ENCODE results near the gene REC8. TPM values are rescaled to one million over a fixed set of nuclear protein-coding genes. Genes with fewer than 3 reads are reported as not detected.

Gene REC8
- total and polyA plus RNA-seq, 2 of the 4 experiments (the other 2 are of a cell fraction) = 0.36 to 3.5 TPM

GRCh38 chr14:24123424-24124417 lies 48.2 kb upstream of the REC8 start:
- H3K4ac ChIP-seq (ENCODE audit: low read depth, low read length) = no peak overlapping the region
- H3K56ac ChIP-seq (ENCODE audit: extremely low read depth, insufficient read depth, low read length) = no peak overlapping the region
- no peak overlapping the region for H2BK15ac ChIP-seq (ENCODE audit: low read depth, low read length)
- POLR2A ChIA-PET (ENCODE audit: unreplicated experiment) = no interaction called here
- CTCF ChIA-PET = no interaction called here
- no peak overlapping the region for H3K23ac ChIP-seq (ENCODE audit: low read depth, low read length)
- H2BK20ac ChIP-seq (ENCODE audit: low read depth, low read length) = no peak overlapping the region
- no peak overlapping the region for H2AFZ ChIP-seq (replicated peaks; ENCODE audit: low read length, poor library complexity)
- H3K18ac ChIP-seq (ENCODE audit: low read depth, low read length) = no peak overlapping the region
- no peaks in the 10 kb centered on the region for H3K9me3 ChIP-seq (ENCODE audit: control insufficient read depth, insufficient read depth, low read length)
- in situ Hi-C loops (cut with MboI; ENCODE audit: low sequenced_read_pairs) (no loop called here), intact Hi-C loops (cut with micrococcal nuclease) (no loop called here), dilution Hi-C loops (cut with HindIII; ENCODE audit: low sequenced_read_pairs, unreplicated experiment) (no loop called here)
- H2BK5ac ChIP-seq (ENCODE audit: low read depth, low read length, poor library complexity, severe bottlenecking) = no peak overlapping the region
- H3K4me2 ChIP-seq (ENCODE audit: low read depth, low read length) = no peak overlapping the region
- H3K14ac ChIP-seq (replicated peaks; ENCODE audit: low read depth, low read length) = no peak overlapping the region
- TF ChIP-seq MAFK (IDR thresholded peaks at IDR 0.05; ENCODE audit: low read depth, low read length) = no peak
- no peak for TF ChIP-seq FOS (IDR thresholded peaks at IDR 0.05; ENCODE audit: low read depth, low read length)
- TF ChIP-seq BHLHE40 (IDR thresholded peaks at IDR 0.05; ENCODE audit: low read depth, low read length) = no peak
- no peak for TF ChIP-seq CTCF (conservative IDR thresholded peaks at IDR 0.05; ENCODE audit: low read depth, low read length)
- peaks cover 31% of the 10 kb centered on the region for H3K36me3 ChIP-seq (ENCODE audit: control insufficient read depth, insufficient read depth, low read length)
- no peak for DNase-seq
- no peak for ATAC-seq (ENCODE audit: low read depth)
- no peak overlapping the region for H4K5ac ChIP-seq (ENCODE audit: low read depth, low read length)
- H2AK5ac ChIP-seq (ENCODE audit: low read depth, low read length) = no peak overlapping the region
- no peaks in the 10 kb centered on the region for H3K4me1 ChIP-seq (ENCODE audit: control insufficient read depth, insufficient read depth, low read length)
- H4K91ac ChIP-seq (ENCODE audit: insufficient read depth, low read depth, low read length) = no peak overlapping the region
- H4K8ac ChIP-seq (ENCODE audit: low read depth in 2 of 2, low read length in 2 of 2) = no peak overlapping the region
- no peak overlapping the region for H2AK9ac ChIP-seq (replicated peaks; ENCODE audit: low read depth, low read length, poor library complexity)
- no peaks in the 10 kb centered on the region for H3K9me1 ChIP-seq (ENCODE audit: insufficient read depth, low read length)
- no peaks in the 10 kb centered on the region for H3K27me3 ChIP-seq (ENCODE audit: control insufficient read depth, insufficient read depth, low read length)
- WGBS, 2 experiments (ENCODE audit: extremely low coverage in 2 of 2, insufficient read length in 1 of 2) = no CpG with 5 or more reads among the region's 9 CpGs
- no peaks in the 10 kb centered on the region for H3K79me1 ChIP-seq (ENCODE audit: low read depth in 1 of 2, low read length in 2 of 2)
- no peak overlapping the region for H2BK120ac ChIP-seq (ENCODE audit: low read depth, low read length)
- no peaks in the 10 kb centered on the region for H4K20me1 ChIP-seq (ENCODE audit: insufficient read depth, low read length)
- no peak overlapping the region for H3K9ac ChIP-seq (ENCODE audit: low read depth, low read length)
- BruUV-seq (replicated peaks) = no TSS peak
- H3K4me3 ChIP-seq (ENCODE audit: insufficient read depth, low read depth, low read length) = no peak overlapping the region
- H3K27ac ChIP-seq (ENCODE audit: insufficient read depth, low read length) = no peak overlapping the region
